GM10266 (cell line): ENCODE measurements around the gene RNF5.
"Not testable (repeated sequence)": the region's sequence is repeated elsewhere in the genome, so short reads cannot be mapped to it uniquely, and the experiment has no call there.

Experiments used
- DNase-seq: peaks from one replicate; pipeline ENCODE4 v3.0.0; 2012; ENCODE audit errors: extremely low spot score
- CTCF ChIP-seq: IDR thresholded peaks from 2 replicates; pipeline ENCODE4 v1.5.1; 2012; ENCODE audit warnings: mild to moderate bottlenecking, low read depth; ENCODE audit not compliant: control insufficient read depth, insufficient read depth; ENCODE audit errors: missing control alignments

RNF5 gene

DNA sequence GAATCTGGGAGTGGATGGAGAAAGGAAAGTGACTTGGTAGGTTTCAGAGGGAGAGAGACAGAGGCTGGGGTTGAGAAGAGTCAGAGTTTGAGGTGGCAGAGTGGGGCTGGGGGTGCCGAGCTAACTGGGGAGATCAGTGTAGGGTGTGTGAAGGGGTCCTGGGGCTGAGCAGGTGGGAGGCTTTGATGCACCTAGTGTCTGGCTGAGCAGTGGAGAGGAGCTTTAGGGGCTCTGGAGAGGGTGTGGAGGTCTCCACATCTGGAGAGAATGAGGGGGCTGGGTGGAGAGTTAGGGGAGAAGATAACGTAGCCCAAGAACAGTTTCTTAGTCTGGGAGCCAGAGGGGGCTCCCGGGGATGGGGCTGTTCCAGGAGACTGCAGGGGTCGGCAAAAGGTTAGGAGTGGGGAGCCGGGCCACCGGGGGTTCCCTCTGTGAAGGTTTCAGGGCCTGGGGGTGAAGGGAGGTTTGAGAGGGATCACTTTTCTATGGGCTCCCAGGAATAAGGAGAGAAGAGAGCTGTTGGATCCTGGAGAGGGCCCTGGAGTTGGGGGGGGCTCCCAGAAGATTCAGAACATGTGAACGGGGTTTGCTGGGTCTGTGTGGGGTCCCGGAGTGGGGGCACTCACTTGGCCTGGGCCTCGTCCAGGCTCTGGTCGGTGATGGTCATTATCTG, 11.0 kb downstream of the RNF5 start:
- TF ChIP-seq CTCF, result no peak
- no peak for DNase-seq

DNA sequence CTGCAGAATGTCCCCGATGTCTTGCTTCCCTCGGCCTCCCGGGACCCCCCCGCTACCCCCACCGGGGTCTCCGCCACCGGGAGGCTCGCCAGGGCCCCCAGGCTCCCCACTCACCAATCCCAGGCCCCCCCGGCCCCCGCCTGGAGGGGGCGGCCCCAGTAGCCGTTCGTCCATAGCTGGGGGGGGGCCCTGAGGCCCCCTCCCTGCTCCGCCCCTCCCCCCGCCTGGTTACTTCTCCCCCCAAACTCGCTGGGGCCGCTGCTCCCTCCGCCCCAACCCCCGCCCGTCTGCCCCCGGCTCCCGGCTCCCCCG, 11.5 kb downstream of the RNF5 start:
- no peak for TF ChIP-seq CTCF
- DNase-seq, result no peak

DNA sequence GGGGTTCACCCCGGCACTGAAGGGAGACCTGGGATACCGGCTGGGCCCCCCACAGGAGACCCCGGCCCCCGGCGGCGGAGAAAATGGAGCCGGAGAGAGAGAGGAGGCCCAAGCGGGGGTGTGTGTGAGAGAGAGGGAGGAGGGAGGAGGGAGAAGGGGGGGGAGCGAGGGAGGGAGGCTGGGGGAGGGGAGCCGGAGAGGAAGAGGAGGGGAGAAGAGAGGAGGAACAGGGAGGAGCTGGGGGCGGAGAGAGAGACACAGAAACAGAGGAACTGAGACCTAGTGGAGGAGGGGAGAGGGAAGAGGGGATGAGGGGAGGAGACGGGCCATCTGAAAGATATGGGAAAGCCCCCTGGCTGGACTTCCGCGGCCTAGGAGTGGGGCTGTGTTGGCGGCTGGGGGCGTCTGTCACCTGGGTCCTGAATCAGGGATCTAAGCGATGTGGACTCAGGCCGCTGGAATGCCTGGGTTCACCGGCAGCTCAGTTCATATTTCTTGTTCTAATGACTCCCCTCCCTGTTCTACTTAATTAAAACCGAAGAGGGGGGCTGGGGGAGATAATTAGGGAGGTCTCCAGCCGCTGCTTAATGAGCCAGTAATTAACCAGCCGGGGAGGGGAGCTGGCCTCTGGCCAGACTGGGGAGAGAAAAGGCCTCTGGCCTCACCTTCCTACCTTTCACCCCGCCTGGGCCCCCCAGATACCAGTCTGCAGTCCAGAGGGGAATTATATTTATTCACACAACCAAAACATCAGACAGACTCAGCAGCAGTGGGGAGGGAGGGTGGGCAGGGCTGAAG, 12.0 kb downstream of the RNF5 start, which contains the start of gene PBX2:
Gene PBX2, minus strand, starts transcription at position 149 of the 798 bp plus-strand sequence. CDS start 287 bp downstream, outside the sequence.
- peak; percentile 86 for DNase-seq
- TF ChIP-seq CTCF, result no peak

GRCh38 chr6:32190911-32191677, 12.9 kb downstream of the RNF5 start:
- DNase-seq, result no peak
- TF ChIP-seq CTCF, result no peak

DNA sequence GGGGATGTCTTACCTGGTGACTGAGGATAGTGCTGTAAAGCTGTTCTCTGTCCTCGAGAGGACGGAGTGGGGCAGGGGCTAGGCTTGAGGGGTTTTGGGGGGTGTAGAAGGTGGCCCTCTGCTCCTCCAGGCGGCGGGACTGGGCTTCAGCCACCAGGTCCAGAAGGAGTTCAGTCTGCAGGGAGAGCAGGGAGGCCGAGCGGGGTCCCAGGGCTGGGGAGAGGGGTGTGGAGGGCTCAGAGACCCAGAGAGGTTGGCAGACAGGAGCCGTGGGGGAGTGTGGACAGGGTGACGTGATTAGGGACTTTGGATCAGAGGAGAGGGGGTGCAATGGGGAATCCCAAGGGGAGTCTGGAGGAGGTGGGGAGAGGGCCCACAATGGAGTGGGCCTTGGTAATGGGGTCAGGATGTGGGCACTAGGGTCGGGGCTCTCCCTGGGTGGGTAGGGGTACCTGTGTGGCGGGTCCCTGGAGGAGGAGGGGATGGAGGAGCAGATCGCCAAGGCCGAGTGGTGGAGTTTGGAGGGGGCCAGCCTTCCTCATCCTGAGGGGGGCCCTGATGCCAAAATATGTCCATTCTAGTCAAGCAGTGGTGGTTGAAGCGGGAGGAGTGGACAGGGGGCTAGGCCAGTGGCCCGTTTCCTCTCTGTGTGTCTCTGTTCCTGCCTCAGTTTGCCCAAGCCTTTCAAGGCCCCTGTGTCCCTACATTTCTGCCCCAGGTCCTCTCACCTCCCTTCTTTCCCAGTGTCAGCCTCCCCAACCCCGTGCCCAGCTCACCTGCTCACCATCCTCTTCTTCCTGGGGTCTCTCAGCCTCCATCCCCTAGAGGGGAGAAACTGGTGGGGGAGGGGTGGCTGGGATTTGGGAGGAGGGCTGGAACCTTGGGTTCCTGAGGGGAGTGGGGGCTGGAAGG, 13.7 kb downstream of the RNF5 start:
- no peak for DNase-seq
- TF ChIP-seq CTCF, result no peak

DNA sequence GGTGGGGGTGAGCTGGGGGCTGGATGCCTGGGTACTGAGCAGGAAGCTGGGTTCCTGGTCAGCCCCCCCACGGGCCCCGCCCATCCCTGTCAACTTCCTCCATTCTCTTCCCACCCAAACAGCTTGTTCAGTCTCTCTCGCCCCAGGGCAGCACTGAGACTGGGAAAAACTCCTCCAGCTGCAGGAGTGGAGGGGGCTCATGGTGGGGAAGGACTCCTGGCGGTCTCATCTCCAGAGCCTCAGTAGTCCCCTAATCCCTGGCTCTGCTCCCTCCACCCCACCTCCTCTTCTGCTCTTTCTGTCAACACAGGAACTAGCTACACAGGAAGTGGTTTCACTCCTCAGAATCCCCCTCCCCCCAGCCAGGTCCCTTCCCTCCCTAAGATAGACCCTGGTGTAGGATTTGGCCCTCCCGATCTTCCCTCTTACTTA, 14.4 kb downstream of the RNF5 start, which contains the start of gene GPSM3:
Gene GPSM3, minus strand, starts transcription at position 36 of the 432 bp plus-strand sequence. CDS start 130 bp downstream, outside the sequence.
- no peak for TF ChIP-seq CTCF
- no peak for DNase-seq

DNA sequence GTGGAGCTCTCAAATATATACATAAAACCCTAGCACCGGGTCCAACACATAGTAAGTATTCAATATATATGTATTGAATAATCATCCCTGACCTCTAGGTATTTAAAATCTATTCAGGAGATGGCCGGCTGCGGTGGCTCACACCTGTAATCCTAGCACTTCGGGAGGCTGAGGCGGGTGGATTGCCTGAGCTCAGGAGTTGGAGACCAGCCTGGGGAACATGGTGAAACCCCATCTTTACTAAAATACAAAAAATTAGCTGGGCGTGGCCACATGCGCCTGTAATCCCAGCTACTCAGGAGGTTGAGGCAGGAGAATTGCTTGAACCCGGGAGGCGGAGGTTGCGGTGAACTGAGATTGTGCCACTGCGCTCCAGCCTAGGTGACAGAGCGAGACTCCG, 14.9 kb downstream of the RNF5 start:
- not testable (repeated sequence) for DNase-seq
